Testis (tissue), 2 donors: ENCODE data around the gene SYTL2.

Source experiments
- CTCF ChIP-seq, 3 experiments: fragments of 450-650 bp in 2 of 3; fragments of 200-600 bp in 1 of 3; sonication (generic) in 1 of 3; IDR thresholded peaks; one replicate each; pipeline ENCODE4 v1.5.1; 2016 to 2019; ENCODE audit warnings: antibody characterized with exemption in 3 of 3, mild to moderate bottlenecking in 2 of 3, moderate library complexity in 1 of 3
- POLR2A ChIP-seq: fragments of 450-650 bp; IDR thresholded peaks from one replicate; pipeline ENCODE4 v1.6.1; 2017; ENCODE audit warnings: antibody characterized with exemption, mild to moderate bottlenecking, moderate library complexity

GRCh38 chr11:85776951-85777602, 33.9 kb downstream of the SYTL2 start:
- no peak for TF ChIP-seq CTCF (IDR thresholded peaks at IDR 0.05)
- no peak for TF ChIP-seq POLR2A
